ENCODE results near the gene CUL4A.

CUL4A gene

GRCh38 chr13:113207890-113208420, 1.5 kb upstream of the CUL4A start:
- in situ Hi-C loops (cut with MboI; ENCODE audit: low sequenced_read_pairs) = no loop called here

- in situ Hi-C loops (cut with MboI; ENCODE audit: low sequenced_read_pairs) = no loop called here
These were observed 735 bp upstream of the CUL4A start, which contains the start of gene PCID2 for GRCh38 chr13:113208421-113209335. TSS of gene PCID2 (minus strand) at chr13:113208669. CDS start at chr13:113208634, 35 bp downstream.

- in situ Hi-C loops (cut with MboI; ENCODE audit: low sequenced_read_pairs) = no loop called here
These were observed 477 bp downstream of the CUL4A start for GRCh38 chr13:113209759-113210421.

- in situ Hi-C loops (cut with MboI; ENCODE audit: low sequenced_read_pairs) = no loop called here
These were observed 1.4 kb downstream of the CUL4A start for GRCh38 chr13:113210833-113211232.

GRCh38 chr13:113211774-113212173, 2.4 kb downstream of the CUL4A start:
- in situ Hi-C loops (cut with MboI; ENCODE audit: low sequenced_read_pairs) = no loop called here

DNA sequence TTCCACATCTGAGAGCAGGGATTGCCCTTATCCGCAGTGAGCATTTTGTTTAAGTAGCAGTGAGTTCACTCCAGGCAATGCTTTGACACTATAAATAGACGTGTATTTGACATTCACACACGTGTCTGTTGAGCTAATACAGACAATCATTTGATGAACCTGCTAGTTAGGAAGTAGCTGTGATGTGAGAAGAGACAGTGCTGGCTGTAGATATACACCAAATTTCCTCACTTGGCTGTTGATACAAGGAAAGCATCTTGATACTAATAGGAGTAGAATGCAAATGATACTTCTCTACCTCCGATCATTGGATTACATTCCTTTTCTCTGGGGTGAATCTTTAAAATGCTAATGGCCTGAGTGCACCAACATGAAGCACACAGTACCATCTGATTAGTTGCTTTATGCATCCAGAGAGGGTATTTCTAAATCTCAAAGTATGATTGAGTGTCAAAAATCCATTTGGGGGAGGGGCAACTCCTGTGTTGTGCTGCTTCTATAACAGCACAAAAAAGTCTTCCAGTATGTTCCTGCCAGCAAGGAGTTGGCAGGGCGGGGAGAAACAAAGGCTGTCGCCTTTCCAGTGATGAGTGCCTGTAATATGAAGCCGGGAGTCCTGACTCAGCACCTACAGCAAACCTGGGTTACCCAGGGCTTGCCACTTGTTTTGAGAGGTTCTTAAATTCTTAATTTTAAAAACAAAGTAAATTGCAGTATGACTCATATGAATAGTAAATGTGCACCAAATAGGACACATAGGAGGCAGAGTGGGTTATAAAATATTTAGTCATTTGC, 7.0 kb downstream of the CUL4A start:
- in situ Hi-C loops (cut with MboI; ENCODE audit: low sequenced_read_pairs) = no loop called here

- in situ Hi-C loops (cut with MboI; ENCODE audit: low sequenced_read_pairs) = no loop called here
These were observed 9.2 kb downstream of the CUL4A start for GRCh38 chr13:113218586-113218985.

DNA sequence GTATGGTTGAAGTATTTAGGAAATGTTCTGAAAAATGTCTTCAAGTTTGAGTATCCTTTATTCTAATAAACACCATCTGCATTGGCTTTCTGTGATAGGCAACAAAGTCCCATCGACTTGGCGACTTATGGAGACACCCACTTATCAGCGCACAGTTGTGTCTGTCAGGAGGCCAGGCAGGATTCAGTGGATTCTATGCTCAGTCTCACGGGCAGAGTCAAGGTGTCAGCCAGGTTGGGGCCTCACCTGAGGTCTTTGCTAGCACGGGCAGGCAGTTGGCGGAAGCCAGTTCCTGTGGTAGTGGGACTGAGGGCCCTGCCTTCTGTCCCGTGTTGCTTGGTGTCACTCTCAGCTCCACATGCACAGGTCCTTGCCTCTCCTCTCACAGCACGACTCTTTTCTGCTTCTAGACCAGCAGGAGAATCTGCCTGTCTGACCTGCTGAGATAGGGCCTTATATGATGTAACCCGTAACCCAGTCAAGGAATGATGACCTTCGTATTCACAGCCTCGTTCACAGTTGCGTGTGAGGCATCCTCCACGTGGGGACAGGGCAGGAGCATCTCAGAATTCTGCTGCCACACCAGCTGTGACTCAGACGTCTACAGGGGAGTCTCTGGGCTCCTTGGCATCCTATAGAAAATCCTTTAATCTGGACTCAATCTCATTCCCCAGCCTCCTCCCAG, 10.0 kb downstream of the CUL4A start:
- in situ Hi-C loops (cut with MboI; ENCODE audit: low sequenced_read_pairs) = no loop called here

DNA sequence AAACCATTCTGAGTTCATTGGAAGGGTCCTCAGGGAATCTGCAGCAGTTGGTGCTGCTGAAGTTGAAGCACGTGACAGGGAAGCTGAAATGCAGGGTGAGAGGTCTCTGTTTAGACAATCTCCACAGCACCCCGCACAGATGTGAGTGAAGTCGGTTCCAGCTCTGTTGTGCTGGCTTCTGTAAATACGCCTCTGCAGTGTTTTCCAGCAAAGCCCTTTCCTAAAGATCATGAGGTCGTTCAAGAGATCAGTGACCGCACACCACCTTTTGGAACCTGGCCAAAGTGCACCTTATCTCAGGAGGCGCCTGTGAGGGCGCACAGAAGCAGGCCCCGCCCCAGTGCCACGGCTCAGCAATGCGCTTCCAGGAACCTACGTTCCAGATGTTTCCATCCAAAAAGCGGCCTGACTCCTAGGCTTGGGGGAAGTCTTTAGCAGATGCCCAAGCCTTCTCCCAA, 10.8 kb downstream of the CUL4A start:
- in situ Hi-C loops (cut with MboI; ENCODE audit: low sequenced_read_pairs) = no loop called here

GRCh38 chr13:113220877-113221276, 11.5 kb downstream of the CUL4A start:
- in situ Hi-C loops (cut with MboI; ENCODE audit: low sequenced_read_pairs) = no loop called here

GRCh38 chr13:113223070-113223469, 13.7 kb downstream of the CUL4A start:
- in situ Hi-C loops (cut with MboI; ENCODE audit: low sequenced_read_pairs) = no loop called here

DNA sequence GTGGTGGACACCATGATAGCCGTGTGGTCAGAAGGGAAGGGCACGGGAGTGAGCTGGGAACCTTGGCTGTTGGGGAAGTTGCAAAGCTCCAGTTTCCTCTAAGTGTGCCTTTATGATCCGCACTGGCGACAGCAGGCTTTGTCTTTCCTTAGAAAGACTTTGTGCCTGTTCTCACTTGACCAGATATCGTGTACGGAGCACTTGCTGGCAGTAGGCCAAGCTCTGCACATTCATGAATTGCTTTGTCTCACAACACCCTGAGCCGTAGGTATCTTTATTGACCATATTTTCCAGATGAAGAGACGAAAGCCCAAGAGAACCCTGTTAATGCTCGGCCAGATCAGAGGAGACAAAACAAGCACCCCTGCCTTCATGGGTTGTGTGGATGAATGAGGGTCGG, 15.1 kb downstream of the CUL4A start:
- in situ Hi-C loops (cut with MboI; ENCODE audit: low sequenced_read_pairs) = no loop called here

DNA sequence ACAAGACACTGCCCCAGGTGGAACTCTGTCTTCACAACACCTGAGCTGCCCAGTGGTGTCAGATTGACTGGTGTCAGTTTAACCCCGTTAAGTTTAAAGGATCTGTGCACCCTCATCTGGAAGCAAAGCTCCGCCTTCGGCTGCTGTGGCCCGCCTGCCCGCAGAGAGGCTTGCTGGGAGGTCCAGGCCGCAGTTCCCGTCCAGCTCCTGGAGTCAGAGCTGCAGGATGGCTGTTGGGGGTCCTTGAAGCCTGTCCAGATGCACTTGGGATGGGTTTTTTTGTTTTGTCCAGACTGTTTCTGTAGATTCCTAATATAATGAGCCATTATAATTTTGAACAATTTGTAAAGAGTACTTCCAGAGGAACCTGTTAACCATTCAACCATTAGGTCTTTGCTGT, 16.1 kb downstream of the CUL4A start:
- in situ Hi-C loops (cut with MboI; ENCODE audit: low sequenced_read_pairs) = no loop called here

DNA sequence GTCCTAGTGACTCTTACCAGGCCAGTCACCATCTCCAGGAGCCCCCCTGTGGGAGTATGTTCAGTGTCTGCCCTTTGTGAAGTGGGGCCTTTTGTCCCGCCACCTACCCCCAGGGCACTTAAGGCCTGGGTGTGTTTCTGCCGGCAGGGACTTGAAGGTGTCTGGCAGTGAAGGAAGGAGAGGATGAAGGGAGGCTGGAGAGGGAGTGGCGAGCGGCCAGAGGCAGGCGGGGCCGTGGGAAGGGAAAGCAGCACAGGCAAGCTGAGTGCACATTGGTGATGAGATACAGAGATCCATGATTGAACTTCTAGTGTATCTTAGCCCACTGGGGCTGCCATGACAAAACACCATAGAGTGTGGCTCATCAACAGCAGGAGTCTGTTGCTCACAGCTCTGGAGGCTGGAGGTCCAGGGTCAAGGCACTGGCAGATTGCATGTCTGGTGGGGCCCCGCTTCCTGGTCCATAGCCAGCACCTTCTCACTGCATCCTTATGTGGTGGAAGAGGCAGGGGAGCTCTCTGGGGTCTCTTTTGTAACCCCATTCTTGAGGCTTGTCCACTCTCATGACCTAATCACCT, 17.5 kb downstream of the CUL4A start:
- in situ Hi-C loops (cut with MboI; ENCODE audit: low sequenced_read_pairs) = no loop called here

GRCh38 chr13:113229161-113229560, 19.7 kb downstream of the CUL4A start:
- in situ Hi-C loops (cut with MboI; ENCODE audit: low sequenced_read_pairs) = no loop called here

- in situ Hi-C loops (cut with MboI; ENCODE audit: low sequenced_read_pairs) = no loop called here
These were observed 20.4 kb downstream of the CUL4A start for GRCh38 chr13:113229791-113230190.

GRCh38 chr13:113231306-113232207, 22.1 kb downstream of the CUL4A start:
- in situ Hi-C loops (cut with MboI; ENCODE audit: low sequenced_read_pairs) = no loop called here

- in situ Hi-C loops (cut with MboI; ENCODE audit: low sequenced_read_pairs) = no loop called here
These were observed 23.0 kb downstream of the CUL4A start for GRCh38 chr13:113232208-113233003.
